Superior temporal gyrus (tissue), 1 donor: Measurements from ENCODE around the gene CACNG8.
"Not testable (repeated sequence)": the region's sequence is repeated elsewhere in the genome, so short reads cannot be mapped to it uniquely, and the experiment has no call there.

ENCODE experiments used
- DNase-seq: peaks from one replicate; pipeline ENCODE4 v3.0.0-alpha.2; 2016; ENCODE audit errors: extremely low spot score

Gene CACNG8

GRCh38 chr19:53962887-53963431, at the start of gene CACNG8:
TSS of gene CACNG8 (plus strand) at chr19:53962937.
- no peak for DNase-seq

DNA sequence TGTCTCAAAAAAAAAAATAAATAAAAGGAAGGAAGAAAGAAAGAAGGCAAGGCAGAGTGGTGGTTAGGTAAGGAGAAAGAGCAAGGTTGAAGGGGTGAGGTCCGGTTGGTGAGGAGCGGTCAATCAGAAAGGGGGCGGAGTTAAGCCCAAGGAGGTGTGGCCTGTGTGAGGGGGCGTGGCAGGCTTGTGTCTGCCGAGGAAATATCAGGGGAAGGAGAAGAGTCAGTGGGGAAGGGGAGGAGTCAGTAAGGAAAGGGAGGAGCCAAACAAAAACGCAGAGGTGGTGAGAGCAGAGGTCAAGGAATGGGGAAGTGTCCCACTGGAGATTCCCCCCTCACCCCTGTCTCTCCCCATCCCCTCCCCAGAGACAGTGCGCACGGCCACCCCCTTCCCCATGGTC, 47.7 kb upstream of the CACNG8 start:
- no peak for DNase-seq

GRCh38 chr19:53916004-53916403, 46.7 kb upstream of the CACNG8 start:
- no peak for DNase-seq

DNA sequence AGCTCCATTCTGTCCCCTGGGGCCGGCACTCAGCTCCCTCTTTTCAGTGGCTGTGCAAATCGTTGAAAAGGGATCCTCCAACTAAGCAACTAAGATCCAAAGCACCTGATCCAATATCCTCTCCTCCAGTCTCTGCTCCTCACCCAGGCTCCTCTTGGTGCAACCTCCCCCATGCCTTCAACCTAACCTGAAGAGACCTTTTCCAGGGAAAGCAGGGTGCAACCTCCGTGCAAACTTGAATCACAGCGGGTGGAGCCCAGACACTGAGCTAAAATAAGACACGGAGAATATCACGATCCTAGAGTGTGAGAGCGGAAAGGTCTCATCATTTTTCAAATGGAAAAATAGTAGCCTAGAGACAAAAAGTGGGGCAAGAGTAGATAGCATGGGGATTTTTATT, 45.4 kb upstream of the CACNG8 start:
- no peak for DNase-seq

- no peak for DNase-seq
These were observed 35.0 kb upstream of the CACNG8 start for GRCh38 chr19:53927739-53928138.

DNA sequence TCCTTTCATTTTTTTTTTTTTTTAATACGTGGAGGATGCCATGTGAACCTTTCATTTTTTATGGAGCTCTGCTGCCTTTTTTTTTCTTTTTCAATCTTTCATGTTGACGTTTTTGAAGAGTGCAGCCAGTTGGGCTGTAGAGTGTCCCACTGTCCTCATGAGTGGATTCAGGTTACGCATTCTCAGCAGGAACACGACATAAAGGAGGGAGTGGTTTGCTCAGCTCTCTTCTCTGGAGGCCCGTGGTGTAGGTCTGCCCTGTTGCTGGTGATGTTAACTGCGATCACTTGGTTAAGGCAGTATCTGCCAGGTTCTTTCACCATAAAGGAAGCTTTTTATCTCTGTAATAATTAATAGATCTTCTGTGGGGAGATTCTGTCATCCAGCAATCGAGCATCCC, 26.7 kb upstream of the CACNG8 start:
- DNase-seq: no peak

GRCh38 chr19:53942001-53942786, 20.5 kb upstream of the CACNG8 start:
- no peak for DNase-seq

- no peak for DNase-seq
These were observed 18.3 kb upstream of the CACNG8 start for GRCh38 chr19:53944416-53944815.

GRCh38 chr19:53944933-53945332, 17.8 kb upstream of the CACNG8 start:
- no peak for DNase-seq

DNA sequence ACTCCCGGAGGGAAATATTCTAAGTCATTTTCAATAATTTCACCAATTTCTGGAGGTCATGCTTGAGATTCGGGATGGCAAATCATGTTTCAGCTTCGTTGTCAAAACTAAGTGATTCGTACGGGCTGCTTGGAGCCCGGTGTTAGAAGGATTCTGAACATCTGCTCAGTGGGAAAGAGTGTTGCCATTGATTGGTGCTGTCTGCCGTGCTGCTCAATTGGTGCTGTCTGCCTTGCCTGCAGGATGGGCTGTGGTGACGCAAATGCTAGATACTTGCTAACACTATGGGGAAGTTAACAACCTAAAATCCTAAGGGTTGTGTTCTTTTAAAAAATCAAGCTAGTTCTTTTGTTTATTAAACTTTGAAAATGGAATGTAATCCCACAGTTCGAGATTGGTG, 17.3 kb upstream of the CACNG8 start:
- DNase-seq: no peak

DNA sequence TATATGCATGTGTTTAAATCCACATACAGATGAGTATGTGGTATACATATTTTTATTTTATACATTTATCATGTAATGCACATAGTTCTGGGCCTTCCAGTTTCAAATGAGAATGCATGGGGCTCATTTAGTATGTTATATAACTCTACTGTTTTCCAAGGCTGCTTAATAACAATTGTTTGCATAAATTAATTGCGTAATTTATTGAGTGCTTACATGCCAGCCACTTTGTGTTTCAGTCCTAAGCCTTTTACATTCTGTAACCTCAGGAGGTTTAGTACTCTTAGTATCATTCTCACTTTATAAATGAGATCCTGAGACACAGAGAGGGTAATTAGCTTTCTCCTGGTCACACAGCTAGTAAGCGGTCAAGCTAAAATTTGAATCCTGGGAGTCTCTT, 16.7 kb upstream of the CACNG8 start:
- no peak for DNase-seq

DNA sequence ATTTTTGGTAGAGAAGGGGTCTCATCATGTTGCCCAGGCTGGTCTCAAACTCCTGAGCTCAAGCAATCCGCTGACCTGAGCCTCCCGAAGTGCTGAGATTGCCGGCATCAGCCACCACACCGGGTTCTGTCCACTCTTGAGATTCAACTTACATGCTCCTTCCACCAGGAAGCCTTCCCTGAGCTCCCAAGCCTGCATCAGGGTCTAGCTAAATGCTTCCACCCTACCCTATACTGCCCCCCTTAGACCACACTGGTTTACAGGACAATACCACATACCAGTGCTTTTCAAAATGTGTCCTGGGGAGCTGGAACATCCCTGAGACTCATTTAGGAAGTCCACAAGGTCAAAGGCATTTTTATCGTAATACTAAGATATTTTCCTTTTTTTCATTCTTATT, 15.1 kb upstream of the CACNG8 start:
- DNase-seq: no peak

GRCh38 chr19:53948611-53949010, 14.1 kb upstream of the CACNG8 start:
- not testable (repeated sequence) for DNase-seq

- DNase-seq: no peak
These were observed 11.3 kb upstream of the CACNG8 start for GRCh38 chr19:53951436-53951835.

DNA sequence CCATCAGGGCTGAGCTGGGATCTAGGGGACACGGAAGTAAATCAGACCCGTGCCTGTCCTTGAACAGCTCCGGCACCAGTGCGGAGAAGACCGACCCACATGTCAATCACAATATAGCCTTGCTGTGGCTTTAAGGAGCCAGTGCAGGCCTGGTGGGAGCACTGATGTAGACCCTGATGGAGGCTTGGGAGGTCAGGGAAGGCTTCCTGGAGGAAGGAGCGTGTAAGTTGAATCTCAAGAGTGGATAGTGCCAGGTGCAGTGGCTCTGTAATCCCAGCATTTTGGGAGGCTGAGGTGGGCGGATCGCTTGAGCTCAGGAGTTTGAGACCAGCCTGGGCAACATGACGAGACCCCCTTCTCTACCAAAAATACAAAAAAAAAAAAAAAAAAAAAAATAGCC, 10.8 kb upstream of the CACNG8 start:
- no peak for DNase-seq

DNA sequence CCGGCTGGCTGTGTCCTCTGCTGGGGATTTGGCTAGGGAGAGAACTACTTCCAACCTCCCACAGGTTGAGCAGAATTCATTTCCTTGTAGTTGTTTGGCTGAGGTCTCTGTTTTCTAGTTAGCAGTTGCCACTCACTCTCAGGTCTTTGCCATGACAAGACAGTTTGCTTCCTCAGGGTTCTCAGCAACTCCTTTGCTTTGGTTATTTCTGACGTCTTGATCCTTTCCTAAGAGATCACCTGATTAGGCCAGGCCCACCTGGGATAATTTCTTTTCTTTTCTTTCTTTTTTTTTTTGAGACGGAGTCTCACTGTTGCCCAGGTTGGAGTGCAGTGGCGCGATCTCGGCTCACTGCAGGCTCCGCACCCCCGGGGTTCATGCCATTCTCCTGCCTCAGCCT, 9.4 kb upstream of the CACNG8 start:
- no peak for DNase-seq

GRCh38 chr19:53957448-53958167, 5.1 kb upstream of the CACNG8 start:
- no peak for DNase-seq

DNA sequence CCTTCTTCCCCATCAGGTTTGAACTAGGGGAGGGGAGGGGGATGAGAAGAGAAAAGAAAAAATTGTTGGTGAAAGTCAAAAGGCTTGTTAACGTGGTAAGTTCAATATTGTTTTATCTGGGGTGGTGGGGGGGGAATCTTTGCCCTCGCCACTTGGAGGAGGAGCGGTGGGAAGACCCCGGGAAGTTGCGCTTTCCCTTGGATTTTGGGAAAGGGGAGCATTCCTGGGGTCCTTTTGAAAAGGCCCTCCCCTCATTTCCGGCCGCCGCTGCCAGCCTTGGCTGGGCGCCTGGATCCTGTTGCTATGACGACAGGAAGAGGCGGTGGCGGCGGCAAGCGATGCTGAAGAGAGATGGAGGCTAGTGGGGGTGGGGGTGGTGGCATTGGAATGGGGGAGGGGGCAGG, 4.6 kb upstream of the CACNG8 start:
- no peak for DNase-seq

DNA sequence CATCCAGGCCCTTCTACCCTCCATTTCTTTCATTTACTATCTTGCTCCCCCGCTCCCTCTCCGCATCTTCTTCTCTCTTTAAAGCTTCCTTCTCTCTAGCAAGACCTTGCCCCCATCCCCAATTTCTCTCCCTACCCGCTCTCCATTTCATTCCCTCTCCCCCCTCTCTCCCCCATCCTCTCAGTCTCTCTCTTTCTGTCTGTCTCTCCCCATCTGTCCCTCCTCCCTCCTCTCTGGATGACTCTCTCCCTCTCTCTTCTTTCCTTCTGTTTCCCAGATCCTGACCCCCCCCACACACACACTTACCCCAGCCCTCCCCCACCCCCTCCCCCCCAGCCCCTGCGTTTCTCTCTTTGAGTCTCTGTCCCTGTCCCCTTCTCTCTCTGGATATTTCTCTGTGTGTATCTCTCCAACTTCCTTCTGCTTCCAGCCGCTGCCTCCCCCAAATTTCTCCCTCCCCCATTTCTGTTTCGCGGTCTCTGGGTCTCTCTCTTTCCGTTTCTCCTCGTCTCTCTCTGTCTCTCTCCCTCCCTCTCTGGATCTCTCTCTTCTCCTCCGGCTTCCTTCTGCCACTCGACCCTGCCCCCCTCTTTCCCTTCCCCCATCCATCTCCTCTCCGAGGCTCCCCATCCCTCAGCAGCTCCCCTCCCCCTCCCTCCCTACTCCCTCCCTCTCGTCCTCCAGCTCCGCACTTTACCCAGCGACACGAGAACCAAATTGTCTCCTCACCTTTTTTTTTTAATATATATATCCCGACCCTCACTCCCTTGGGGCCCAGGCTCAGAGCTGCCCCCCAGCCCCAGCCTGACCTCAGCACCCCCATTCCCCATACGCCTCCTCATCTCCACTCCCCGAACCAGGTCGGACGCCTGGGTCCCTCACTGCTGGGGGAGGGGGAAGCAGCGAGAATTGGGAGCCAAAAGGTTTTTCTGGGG, 3.6 kb upstream of the CACNG8 start:
- no peak for DNase-seq

- DNase-seq: no peak
These were observed 2.5 kb upstream of the CACNG8 start for GRCh38 chr19:53960187-53960586.

DNA sequence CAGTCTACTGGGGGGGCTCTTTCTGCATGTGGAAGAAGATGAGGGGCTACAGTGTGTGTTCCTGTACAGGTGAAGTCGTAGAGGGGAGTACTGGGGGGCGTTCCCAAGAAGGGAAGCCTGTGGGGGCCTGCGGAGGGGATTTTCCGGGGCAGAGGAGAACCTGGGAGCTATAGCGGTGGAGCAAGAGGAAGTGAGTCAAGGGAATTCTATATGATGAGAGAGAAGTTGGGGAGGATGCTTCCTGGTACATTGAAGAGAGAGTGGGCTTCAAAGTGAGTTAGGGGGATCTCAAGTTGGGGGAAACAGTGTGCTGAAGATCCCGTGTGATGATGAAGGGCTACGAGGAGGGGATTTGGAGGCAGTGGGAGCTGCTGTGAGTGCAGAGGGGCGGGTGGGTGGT, 1.9 kb upstream of the CACNG8 start:
- no peak for DNase-seq
